MV-4-11 (cell line): ENCODE results near the gene MAPK11.
"Not testable (repeated sequence)": the region's sequence is repeated elsewhere in the genome, so short reads cannot be mapped to it uniquely, and the experiment has no call there.

Source experiments
- DNase-seq: peaks from one replicate; lab custom pipeline; 2025; lab: John Stamatoyannopoulos, UW

Gene MAPK11

DNA sequence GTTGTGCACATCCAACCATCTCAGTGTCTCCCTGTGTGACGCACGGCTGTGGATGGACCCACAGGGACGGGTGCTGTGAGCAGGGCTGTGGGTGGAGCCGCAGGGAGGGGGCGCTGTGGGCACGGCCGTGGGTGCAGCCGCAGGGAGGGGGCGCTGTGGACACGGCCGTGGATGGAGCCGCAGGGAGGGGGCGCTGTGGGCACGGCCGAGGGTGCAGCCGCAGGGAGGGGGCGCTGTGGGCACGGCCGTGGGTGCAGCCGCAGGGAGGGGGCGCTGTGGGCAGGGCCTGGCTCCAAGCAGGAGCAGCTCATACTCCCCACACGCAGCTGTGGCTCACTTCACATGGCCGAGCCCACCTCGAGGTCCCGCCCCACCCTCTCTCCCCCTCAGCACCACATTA is 6.0 kb upstream of the MAPK11 start:
- peak; percentile 65 for DNase-seq

DNA sequence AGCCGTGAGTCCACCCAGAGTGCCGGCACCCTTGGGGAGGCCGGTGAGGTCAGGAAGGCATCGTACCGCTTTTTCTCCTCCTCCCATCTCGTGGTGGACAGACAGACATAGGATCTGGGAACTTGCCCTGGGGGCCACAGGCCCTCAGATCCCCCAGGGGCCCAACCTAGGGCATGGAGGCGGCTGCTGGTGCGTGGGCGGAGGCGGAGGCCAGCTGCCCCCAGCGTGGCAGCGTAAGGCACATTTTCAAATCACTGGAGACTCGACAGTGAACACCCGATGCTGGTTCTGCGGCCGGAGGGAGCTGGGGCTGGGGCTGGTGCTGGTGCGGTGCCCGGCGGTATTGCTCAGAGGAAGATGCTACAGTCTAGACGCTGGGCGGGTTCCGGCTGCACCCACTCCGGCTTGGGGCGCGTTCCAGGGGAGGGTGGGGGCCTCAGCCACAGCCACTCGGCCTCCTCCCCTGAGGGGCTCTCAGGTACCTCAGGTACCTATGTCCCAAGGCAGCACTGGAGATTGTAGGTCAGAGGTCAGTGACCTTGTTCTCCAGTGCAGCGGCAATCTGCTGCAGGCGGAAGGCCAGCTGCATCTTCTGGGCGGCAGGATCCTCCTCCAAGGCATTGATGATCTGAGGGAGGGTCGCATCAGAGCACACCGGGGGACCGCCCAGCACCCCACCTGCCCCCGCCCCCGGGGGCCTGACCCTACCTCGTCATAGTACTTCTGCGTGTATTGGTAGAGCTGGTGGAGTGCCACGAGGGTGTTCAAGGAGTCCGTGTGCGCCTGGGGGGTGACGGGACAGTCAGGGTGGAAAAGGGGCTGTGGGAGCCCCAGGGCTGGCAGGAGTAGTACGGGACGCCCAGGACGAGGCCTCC is 5.2 kb upstream of the MAPK11 start:
- DNase-seq, result no peak

DNA sequence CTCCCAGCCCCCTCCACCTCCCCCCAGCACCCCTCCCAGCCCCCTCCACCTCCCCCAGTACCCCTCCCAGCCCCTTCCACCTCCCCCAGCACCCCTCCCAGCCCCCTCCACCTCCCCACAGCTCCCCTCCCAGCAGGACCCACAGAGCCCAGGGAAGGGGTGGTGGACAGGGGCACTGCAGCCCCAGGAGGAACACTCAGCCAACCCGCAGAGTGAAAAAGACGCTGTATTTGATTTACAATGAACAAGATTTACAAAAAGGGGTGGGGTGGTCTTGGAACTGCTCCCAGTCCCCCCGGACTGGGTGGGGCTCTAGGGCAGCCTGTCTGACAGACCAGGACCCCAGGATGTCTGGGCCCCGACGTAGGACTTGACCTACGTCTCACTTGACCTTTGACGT is 4.6 kb upstream of the MAPK11 start:
- no peak for DNase-seq

DNA sequence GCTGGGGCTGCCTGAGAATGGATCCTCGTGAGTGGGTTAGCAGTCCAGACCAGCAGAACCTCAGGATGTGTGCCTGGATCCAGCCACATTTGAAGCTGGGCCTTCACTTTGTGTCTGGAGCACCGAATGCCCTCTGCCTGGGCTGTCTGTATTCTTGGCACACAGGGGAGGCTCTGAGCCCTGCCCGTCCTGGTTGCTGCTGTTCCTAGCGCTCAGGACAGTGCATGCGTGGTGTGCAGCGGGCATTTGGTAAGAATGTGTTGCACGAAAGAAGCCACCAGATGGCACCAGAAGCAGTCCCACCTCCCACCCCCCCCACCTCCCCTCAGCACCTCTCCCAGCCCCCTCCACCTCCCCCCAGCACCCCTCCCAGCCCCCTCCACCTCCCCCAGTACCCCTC is 4.1 kb upstream of the MAPK11 start:
- DNase-seq, result peak; percentile 72

DNA sequence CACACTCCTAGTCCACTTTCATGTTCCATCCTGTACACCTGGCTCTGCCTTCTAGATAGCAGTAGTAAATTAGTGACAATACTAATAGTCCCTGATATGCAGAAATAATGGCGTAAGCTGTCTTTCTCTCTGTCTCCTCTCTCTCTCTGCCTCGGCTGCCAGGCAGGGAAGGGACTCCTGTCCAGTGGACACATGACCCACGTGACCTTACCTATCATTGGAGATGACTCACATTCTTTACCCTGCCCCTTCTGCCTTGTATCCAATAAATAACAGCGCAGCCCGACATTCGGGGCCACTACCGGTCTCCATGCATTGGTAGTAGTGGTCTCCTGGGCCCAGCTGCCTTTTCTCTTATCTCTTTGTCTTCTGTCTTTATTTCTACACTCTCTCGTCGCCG is 3.6 kb upstream of the MAPK11 start:
- DNase-seq, result not testable (repeated sequence)

DNA sequence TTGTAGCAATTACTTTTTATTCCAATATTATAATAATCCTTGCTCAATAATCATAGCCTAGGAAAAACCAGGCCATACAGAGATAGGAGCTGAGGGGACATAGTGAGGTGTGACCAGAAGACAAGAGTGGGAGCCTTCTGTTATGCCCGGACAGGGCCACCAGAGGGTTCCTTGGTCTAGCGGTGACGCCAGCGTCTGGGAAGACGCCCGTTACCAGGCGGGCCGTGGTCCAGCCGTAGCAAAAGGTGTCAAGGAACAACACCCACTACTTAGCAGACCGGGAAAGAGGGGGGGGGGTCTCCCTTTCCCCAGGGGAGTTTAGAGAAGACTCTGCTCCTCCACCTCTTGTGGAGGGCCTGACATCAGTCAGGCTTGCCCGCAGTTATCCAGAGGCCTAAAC is 3.2 kb upstream of the MAPK11 start:
- not testable (repeated sequence) for DNase-seq

DNA sequence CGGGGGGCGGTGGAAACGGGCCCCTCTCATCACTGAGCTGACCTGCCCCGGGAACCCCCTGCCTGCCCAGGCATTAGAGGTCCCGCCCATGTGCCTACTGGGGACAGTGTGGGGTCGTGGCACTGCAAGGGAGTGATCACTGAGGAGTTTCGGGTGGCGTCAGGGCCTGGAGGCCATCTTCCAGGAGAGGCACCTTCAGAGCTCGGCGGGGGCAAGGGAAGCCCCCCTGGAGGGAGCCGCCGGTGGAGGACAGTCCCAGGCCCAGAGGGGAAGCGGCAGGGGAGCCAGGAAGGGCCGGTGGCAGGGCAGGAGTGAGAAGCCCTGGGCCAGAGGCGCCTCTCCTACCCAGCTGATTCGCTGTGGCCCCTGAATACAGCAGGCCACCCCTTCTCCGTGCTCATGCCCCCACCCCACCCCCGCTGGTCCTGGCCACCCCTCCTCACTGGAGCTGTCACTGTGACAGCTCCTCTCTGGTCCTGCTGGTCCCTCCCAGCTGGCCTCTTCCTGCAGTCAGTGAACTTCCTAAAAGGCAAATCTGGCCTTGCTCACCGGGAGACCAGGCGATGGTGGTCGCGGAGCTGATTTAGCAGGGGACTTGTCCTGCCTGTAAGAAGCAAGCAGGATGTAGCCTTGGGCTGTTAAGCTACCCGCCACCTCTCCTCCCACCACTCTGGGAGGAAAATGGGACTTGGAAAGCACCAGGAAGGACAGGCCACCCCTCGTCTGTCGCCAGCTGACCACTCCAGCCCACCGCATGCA is 2.0 kb upstream of the MAPK11 start:
- DNase-seq, result peak; percentile 2

DNA sequence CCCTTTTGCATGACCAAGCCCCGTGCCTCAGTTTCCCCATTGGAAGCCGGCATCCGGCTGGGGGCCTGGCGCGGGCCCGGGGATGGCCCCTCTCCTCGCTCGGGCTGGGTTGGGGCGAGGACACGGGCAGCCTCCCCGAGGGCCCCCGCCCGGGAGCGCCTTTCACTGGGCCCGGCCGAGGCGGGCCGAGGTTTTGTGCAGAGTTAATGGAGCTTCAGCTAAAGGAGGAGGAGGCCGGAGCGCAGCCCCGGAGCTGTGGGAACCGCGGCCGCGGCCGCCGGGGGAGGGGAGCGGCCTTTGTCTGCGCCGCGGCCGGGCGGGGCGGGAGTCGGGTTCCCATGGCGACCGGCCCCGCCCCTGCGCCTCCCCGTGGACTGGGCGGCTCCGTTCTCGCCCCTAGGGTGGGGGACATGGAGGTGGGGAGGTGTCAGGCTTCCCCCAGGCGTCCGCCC is 1.4 kb upstream of the MAPK11 start:
- DNase-seq, result peak; percentile 41

DNA sequence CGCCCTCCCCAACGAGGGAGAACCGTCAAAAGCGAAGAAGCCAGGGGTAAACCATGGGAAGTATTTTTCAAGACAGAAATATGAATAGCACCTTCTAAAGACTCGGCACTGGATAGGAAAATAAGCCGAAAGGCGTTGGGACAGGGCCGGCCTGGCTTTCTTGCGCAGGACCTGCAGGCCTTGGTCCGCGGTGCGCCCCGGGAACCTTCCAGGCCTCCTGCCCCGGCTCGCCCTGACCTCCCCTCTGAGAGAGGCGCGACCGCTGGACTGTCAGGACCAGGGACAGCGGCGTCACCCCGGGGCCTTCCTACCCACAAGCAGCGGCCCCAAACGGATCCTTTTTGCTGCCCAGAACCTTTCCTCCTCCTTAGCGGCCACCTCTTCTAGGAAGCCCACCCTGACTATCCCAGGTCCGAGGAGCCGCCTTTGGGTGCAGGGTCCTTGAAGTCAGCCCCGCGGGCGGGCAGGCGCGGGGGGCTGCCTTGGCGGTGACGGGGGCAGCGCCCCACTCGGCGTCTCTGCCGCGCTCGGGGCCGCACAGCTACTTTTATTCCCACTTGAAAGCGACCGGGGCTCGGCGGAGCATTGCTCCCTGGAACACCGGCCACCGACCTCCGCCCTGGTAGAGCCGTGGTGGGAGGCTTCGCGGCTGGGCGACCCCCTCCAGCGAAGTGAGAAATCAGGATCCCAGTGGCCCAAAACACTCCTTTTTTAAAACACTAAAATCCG is 650 bp upstream of the MAPK11 start:
- peak; percentile 27 for DNase-seq

DNA sequence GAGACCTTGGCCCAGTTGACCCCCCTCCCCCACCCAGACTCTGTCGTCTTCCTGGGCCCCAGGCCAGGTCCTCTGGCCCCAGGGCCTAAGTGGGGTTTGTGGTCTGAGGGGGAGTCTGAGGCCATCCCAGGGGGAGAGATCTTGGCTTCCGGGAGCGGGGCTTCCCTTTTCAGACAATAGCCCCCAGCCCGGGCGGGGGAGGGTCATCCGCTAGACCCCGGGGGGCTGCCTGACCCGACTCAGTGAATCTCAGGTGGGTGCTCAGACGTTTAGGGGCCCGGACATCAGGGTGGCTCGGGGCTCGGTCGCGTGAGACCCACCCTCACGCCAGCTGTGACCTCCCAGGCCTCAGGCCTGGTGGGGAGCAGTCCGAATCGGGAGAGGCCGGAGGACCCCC is 609 bp downstream of the MAPK11 start:
- no peak for DNase-seq

DNA sequence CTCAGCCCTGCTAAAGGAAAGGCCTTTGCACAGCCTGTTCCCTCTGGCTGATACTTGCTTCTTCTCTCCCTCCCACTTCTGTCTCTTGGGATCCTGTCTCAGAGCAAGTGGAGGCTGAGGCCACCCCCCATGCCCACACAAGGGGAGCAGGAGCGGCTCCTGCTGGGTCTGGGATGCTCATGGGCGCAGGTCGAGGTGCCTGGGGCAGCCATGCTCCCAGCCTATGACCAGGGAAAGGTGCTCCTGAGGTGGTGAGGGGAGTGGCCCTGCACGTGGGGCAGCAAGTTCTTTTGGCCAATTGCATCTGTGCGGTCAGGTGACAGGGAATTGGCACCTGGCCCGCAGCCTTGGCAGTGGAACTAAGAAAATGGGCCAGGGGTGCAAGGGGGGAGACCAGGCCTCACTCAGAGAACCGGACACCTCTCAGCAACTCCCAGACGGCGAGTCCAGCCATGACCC is 1.5 kb downstream of the MAPK11 start:
- no peak for DNase-seq

DNA sequence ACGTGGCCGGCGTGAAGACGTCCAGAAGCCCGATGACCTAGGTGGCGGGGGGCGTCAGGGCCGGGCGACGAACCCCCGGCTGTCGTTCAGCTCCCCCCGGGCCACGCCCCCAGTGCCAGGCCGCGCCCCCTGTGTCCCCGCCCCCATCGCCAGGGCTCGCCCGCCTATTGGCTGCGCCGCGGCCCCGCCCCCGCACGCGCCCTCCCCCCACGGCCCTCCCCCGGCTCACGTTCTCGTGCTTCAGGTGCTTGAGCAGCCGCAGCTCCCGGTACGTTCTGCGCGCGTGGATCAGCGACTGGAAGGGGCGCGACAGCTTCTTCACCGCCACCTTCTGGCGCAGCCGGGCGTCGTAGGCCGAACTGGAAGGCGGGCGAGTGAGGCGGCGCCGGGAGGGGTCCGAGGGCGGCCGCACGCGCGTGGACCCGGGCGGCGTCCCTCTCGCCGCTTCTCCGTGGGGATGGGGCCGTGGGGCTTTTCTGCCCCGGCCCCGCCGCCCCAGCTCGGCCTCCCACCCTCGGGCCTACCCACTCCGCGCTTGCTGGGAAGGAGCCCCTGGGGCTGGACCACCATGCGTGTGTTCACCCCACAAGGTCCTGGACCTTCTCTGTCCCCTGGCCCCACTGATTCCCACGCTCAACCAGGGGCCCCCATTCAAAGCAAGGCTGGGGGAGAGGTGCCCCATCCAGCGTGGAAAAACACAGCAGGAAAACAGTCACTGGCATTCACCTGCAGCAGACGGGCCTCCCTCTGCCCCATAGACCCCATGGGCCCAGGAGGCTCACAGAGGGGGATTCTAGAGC is 2.4 kb downstream of the MAPK11 start:
- peak; percentile 26 for DNase-seq

DNA sequence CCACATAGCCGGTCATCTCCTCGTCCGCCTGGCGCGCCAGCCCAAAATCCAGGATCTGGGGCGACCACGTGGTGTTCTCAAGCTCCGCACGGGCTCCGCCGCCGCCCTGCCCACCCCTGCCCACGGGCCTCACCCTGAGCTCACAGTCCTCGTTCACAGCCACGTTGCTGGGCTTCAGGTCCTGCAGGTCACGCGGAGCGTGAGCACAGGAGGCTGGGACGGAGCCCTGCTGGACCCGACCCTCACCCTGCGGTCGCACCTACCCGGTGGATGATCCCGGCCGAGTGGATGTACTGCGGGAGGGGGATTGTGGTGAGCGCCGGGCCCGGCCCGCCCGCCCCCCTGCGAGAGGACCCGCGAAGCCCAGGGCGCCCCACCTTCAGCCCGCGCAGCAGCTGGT is 3.2 kb downstream of the MAPK11 start:
- no peak for DNase-seq

DNA sequence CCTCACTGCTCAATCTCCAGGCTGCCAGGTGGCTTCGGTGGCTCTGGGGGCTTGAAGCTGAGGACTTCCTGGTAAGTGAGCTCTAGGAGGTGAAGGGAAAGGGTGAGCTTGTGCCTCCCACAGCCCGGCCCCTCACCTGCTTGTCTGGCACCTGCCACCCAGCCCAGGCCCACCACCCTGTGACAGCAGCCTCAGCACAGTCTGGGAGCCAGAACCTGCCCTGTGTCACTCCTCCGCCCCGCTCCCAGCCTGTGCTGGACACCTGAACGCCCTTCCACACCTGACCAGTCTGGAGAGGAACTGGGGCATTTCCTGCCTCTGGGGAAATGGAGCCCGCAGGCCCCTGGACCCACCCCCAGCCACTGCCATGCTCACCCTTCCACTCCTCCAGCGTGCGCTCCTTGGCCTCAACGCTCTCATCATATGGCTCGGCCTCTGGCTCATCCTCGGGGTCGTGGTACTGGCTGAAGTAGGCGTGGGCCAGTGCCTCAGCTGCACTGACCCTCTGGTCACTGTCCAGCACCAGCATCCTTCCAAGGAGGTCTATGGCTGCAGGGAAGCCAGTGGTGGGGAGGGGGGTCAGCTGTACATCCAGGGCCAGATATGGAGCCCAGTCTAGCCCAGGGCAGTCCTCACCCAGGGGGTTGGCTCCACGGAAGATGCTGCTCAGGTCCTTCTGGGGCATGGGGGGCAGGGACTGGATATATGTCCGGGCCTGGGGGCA is 5.1 kb downstream of the MAPK11 start:
- DNase-seq, result no peak

DNA sequence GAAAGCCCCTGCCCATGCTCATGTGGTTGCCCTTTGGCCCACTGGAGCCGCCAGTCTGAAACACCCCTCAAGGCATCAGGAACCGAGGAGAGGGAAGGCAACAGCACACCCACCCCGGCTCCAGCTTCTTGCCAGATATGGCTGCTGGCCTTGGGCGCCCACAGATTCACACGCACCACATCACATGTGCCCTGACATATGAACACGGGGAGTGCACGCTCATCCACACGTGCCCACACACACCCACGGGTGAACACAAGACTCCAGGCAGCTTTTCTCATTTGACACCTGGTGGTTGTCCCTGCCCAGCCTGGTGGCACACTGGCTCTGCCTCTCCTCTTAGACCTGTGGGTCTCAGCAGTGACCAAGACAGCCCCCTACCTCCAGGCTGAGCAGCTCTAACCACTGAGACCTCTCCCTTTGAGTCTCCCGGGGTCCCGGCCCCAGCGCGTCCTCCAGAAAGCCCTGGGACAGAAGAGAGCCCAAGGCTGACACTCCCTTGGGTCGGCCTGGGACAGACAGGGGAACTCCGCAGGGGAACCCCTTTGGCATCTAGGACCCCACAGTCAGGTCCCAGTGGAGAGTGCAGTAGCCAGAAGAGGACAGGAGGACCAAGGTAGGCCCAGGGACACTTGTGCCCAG is 6.0 kb downstream of the MAPK11 start:
- DNase-seq, result no peak

DNA sequence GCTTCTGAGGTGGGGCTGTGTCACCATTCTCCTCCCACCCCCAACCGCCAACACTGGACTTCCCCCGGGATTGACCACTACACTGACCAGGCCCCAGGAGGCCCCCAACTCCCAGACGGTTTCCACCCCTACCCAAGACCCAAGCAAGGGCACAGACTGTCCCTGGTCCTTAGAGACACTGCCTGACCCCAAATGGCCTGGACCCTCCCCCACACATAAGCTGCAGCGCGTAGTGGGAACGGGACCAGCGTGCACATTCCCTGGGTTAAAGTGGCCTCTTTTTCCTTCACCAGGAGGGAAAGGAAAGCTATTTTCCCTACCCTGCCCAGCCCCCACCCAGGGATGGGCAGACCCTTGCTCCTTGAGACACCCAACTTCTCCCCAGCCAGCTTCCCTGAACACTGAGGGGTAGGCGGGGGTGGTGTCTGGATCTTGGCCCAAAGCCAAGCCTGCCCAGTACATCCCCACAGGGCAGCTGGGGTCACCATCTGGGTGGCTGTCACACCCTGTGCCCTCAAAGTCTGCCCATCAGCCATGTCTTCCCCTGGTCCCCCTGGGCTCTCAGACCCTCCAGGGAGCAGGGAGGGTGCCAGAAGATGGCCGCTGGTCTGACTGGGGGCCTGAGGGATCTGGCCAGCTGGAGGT is 7.1 kb downstream of the MAPK11 start:
- no peak for DNase-seq

DNA sequence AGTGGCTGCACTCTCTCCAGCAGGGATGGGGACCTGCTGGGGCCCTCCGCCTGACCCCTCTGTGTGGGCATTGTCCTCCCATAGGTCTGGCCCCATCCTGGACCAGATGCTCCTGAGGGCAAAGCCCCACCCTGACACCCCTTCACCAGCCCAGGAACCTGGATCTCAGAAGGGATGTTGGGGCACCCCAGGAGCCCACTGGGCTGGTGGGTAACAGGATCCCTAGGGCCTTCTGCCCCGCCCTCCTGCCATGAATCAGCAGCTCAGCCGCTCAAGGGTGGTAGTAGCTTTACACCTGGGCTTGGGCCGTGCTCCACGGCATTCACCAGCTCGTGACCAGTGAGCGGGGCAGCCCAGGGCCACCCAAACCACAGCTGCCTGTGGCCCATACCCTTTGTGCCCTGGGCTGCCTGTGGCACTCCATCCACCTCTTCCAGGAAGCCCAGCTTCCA is 7.7 kb downstream of the MAPK11 start:
- no peak for DNase-seq

DNA sequence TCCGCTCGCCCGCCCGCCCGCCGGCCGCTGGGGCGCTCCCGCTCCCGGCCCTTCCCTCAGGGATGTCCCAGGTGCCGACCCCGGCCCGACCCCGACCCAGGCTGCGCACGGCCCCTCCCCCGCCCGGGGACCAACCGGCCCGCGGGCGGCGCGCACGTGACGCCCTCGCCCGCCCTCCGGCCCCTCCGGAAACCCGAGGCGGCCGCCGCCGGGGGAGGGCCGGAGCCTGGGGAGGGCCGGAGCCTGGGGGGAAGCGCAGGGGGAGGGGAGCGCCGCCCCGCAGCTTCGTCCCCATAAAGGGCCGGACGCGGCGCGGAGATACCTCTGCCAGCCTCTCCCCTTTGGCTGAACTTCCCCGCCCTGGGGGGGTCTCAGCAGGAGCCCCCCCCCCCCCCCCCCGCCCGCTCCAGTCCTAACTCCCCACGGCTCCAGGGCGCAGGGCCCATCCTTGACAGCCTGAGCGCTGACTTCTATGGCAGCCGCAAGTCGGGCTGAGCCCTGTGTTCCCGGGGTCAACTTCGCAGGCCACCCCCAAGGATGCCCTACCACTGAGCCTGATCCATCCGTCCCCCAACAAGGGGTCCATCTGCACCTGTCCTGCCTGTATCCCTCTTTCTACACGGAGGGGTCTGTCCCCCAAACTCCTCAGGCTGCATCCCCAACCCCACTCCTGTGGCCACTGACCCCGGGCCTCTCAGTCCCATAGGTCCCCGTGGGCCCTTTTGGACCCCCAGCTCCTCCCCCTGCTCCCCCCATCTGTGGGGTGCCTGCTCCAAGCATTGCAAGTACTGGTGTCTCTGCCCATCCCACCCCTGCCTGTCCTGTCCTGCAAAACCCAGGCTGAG is 8.3 kb downstream of the MAPK11 start, which contains the start of gene MAPK12:
MAPK12 (minus strand) TSS at position 69 of the 845 bp plus-strand sequence. CDS start 174 bp downstream, outside the sequence.
- peak; percentile 19 for DNase-seq
